Stromal cell of bone marrow (primary cell): ENCODE results near the gene C2orf81.
"Not testable (repeated sequence)": the region's sequence is repeated elsewhere in the genome, so short reads cannot be mapped to it uniquely, and the experiment has no call there.

Source experiments
- DNase-seq: peaks from one replicate; pipeline ENCODE4 v3.0.0-alpha.2; 2012; ENCODE audit warnings: low read depth

Gene C2orf81

DNA sequence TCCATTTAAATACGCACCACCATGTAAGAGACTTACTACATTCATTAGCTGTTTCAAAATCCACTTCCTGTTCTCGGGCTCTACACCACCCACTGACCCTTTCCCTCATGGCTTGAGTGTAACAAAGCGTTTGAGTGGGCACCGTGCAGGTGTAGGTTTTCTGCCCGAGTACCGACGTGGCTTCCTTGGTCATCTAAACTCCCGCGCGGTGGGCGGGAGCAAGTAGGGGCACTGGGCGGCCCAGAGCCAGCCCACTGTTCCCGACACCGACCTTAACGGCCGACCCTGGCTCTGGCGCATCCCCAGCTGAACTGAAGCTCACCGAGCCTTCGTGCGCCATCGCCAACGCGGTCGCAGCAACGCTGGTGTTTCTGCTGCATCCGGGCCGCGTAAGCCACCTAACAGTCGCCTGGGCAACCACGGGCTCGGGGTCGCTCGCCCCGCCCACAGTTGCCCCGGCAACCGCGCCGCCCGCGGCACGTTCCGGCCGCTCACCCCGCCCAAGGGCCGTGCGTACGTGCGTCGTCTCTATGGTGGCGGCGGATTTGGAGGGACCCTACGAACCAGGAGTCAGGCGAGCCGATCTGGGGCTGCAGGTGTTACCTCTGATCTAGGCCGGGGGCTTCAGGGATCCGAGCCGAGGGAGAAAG, at the start of gene C2orf81, which contains the start of gene WDR54:
C2orf81 (minus strand) TSS at position 399 of the 650 bp plus-strand sequence; CDS start at position 340, 59 bp downstream.
WDR54 (plus strand) TSS at position 510 of the 650 bp plus-strand sequence. CDS start 424 bp downstream, outside the sequence.
- DNase-seq = peak; percentile 67

DNA sequence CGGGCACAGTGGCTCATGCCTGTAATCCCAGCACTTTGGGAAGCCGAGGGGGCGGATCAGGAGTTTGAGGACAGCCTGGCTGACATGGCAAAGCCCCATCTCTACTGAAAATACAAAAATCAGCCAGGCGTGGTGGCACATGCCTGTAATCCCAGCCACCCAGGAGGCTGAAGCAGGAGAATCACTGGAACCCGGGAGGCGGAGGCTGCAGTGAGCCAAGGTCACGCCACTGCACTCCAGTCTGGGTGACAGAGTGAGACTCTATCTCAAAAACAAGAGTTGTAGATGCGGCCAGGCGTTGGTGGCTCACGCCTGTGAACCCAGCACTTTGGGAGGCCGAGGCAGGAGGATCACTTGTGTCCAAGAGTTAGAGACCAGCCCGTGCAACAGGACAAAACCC, 49.3 kb upstream of the C2orf81 start:
- DNase-seq = not testable (repeated sequence)

DNA sequence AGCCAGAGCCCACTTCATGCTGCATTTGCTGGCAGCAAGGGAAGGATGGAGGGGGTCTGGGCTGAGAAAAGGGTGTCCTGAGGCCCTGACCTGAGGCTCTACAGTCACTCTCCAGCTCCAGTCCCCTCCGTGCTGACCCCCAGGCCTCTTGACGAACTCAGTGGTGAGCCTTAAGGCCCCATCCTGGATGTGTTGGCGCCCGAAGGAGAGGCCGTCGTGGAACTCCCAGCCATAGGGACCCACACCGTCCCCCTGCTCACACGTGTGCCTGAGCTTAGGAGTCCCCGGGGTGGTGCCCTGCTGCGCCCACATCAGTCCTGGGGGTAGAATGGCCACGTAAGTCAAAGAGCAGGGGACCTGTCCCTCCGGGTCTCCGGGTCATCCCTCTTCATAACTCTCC, 43.0 kb upstream of the C2orf81 start:
- DNase-seq = no peak

DNA sequence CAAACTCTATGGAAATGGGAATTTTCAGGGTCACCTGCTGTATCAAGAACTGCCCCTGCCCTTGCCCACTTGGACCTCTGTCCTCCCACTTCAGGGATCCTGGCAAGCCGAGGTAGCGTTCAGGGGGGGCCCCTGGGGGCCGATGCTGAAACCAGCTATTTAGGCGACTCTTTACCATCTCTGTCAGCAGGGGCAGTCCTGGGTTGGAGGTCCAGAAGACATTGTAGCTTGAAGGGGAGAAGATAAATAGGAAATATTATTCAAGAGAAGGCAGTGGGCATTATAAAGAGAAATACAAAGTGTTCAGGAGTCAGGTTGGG, 41.3 kb upstream of the C2orf81 start:
- no peak for DNase-seq

DNA sequence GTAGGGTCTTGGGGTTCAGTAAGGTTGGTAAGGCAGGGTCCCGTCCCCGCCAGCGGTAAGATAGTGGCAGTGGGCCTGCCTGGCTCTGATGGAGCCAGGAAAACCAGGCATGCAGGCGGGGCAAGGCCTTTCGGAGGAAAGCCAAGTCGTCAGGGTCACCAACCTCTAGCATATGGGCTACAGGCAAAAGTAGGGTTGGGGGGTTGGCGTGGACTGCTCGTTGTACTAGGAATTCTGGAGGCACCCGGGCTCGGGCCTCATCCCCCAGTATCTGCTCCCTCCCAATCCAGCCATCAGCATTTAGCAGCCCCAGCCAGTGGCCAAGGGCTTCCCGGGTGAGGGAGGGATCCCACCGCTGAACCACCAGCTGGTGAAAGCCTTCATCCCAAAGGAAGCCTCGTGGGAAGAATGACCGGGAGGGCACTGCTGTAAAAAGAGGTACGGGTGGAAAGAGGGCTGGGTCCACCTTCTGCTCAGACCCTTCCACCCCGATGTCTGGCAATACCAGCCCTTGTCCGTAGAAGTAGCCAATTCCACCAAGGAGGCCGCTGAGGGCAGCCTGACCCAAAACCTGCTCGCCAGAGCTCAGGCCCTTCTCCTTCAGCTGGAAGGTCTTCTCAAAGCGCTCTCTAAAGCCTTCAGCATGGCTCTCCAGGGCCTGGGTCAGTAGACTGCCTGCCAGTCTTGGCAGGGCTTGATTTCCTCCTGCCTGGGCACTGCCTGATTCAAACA, 40.8 kb upstream of the C2orf81 start:
- no peak for DNase-seq

DNA sequence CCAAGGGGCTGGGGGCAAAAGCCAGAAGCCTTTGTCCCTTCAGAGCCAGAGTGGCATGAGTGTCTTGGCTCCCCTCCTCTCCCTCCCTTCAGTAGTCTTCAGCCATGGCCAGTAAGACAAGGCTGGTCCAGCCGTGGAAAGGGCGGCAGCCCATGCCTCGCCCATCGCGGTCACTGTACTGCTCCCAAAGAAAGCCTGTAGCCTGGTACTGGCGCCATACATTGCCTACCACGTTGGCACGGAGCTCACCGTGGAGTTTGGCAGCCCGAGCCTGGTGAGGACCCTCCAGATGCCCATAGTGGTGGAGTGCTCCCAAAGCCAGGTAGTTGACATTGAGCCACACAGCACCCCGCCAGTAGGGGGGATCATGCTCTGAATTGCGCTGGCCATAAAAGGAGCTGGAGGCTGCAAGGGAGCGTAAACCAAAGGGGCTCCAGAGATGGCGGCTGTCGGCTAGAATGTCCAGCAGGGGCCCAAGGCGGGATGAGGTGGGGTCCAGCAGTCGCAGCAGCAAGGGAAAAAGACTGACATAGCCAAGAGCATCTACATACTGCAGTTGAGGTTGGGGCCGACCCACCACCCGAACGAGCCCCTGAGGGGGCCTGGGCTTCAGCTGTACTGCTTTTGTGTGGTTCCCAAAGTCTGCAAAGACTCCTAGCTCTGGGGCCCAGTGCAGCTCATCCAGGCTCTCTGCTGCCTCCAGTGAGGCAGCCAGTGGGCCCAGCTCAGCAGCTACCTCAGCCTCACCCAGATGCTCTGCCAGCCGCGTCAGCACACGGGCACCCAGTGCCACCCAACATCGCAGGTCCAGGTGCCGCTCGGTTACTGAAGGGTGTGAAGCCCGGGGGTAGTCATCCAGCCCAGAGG, 40.0 kb upstream of the C2orf81 start:
- DNase-seq = no peak

DNA sequence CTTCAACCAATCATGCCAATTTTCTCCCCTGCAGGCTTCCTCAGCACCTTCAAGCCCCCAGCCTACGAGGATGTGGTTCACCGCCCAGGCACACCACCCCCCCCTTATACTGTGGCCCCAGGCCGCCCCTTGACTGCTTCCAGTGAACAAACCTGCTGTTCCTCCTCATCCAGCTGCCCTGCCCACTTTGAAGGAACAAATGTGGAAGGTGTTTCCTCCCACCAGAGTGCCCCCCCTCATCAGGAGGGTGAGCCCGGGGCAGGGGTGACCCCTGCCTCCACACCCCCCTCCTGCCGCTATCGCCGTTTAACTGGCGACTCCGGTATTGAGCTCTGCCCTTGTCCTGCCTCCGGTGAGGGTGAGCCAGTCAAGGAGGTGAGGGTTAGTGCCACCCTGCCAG, 38.8 kb upstream of the C2orf81 start:
- not testable (repeated sequence) for DNase-seq

DNA sequence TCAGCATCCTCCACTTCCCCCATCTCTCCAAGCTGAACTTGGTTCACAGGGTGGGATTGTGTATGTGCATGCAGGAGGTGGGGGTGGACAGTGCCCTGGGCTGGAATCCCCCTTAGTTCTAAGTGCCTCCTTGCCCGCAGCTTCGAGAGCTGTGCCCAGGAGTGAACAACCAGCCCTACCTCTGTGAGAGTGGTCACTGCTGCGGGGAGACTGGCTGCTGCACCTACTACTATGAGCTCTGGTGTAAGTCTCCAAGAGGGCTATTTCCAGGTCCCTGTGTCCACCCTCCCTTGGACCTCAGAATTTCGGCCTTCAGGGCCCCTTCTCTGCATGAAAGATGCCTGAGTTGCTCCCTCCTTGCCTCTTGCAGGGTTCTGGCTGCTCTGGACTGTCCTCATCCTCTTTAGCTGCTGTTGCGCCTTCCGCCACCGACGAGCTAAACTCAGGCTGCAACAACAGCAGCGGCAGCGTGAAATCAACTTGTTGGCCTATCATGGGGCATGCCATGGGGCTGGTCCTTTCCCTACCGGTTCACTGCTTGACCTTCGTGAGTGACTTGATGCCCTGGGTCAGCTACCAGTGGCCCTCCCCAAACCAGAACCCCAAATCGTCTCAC, 38.2 kb upstream of the C2orf81 start:
- not testable (repeated sequence) for DNase-seq

DNA sequence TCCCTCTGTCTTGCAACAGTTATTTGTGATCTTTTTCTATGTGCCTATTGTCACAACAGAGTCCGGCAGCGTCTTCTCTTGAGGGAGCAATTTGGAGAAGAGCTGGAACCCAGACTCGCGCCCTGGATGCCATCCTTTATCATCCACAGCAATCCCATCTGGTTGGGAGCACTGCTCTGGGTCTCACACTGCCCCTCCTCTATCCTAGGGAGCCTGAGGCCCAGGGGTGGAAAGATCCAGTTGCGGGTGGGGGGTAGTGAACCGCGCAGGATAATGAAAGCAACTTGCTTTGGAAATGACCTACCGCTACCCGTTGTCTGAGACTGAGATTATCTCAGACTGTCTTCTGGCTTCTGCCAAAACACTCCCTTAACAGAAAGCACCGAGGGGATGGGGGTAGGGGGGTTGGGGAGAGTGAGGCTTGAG, 37.5 kb upstream of the C2orf81 start:
- no peak for DNase-seq

DNA sequence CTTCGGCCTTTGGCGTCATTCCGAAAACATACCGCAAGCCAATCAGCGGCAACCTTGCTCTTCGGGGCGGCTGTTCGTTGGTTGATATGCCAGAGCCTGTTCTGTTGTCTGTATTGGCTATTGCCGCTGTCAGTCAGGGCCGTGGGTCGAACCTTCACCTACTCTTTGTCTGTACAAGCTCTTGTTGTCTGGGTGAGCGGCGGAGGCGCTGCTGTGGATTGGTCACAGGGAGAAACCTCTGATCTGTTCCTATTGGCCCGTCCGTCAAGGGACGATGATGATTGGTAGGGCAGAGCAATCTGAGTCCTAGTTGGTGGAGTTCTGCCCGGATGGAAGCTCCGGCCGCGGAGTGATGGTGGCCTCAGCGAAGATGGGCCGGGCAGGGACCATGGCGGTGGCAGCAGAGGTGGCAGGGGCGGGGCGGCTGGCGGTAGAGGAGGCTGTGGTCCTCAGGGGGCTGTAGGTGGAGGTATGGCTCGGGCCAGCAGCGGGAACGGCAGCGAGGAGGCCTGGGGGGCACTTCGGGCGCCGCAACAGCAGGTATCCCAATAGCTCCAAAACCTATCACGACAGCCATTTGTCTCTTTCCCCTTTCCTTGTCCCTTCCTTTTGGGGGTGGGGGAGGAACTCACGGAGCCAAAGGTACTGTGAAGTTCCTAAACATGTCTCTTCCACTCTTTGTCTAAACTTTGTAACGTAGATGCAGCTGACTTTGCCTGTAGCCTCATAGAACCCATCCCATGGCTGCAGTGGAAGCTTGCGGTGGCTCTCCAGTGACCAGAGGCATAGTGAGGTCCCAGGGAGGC, 36.9 kb upstream of the C2orf81 start, which contains the start of gene WBP1:
WBP1 (plus strand) TSS at position 307 of the 806 bp plus-strand sequence; CDS start at position 472, 165 bp downstream.
- peak; percentile 100 for DNase-seq

DNA sequence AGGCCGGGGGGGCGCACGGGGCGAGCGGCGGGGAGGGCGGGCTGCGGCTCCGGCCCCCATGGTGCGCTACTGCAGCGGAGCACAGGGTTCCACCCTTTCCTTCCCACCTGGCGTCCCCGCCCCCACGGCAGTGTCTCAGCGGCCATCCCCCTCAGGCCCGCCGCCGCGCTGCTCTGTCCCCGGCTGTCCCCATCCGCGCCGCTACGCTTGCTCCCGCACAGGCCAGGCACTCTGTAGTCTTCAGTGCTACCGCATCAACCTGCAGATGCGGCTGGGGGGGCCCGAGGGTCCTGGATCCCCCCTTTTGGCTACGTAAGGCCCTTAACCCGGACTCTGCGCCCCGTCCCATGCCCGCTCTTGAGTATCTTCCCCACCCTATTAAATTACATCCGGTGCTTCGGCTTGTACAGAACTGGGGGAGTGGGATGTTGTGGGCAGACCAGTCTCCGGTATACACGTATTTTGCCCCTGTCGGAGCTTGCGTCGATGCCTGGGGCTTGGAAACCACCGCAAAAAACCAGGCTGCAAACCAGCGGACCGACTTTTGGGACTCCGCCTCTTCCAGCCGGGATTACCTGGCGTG, 36.2 kb upstream of the C2orf81 start:
- no peak for DNase-seq

DNA sequence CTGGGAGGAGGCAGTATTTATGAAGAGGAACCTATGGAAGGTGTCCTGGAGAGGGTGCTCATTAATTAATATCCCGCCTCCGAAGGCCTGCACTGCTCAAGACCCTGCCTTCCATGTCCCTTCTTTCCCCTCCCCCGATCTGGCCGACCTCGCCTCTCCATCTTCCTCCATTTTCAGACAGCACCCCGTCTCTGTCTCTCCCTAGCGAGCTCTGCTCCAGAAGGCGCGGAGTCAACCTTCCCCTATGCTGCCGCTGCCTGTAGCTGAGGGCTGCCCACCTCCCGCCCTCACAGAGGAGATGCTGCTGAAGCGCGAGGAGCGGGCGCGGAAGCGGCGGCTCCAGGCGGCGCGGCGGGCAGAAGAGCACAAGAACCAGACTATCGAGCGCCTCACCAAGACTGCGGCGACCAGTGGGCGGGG, 35.7 kb upstream of the C2orf81 start:
- no peak for DNase-seq

DNA sequence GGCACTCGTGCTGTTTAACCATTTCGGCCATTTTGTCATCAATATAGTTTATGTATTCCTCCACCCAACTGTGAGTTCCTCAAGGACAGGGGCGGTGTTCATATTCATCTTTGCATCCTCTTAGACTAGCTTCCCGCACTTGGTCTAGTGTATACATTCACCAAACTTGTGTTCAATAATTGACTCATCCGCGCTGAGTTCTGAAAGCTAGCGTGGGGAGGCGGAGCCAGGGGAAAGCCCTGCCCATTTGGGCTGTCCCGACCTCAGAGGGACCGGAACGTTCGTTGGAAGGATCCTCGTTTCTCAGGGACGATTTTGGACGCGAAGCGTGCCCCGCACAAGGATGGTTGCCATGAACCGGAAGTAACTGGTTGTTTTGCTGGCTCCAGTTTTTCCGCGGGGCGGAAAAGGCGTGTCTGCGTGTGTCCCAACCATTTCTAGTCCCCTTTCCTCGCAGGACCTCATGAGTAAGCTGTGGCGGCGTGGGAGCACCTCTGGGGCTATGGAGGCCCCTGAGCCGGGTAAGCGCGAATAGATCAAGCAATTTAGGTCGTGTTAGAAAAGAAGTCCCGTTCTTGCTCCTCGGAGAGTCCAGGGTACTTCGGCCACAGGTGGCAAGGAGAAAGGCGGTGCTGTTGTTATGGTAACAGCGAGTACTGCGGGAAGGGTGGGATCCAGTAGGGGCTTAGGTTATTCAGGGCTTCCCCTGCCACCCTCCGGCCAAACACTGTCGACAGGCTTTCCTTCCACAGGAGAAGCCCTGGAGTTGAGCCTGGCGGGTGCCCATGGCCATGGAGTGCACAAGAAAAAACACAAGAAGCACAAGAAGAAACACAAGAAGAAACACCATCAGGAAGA, 33.5 kb upstream of the C2orf81 start, which contains the start of gene INO80B:
INO80B (plus strand) TSS at position 434 of the 858 bp plus-strand sequence; CDS start at position 464, 30 bp downstream.
- DNase-seq = peak; percentile 96

DNA sequence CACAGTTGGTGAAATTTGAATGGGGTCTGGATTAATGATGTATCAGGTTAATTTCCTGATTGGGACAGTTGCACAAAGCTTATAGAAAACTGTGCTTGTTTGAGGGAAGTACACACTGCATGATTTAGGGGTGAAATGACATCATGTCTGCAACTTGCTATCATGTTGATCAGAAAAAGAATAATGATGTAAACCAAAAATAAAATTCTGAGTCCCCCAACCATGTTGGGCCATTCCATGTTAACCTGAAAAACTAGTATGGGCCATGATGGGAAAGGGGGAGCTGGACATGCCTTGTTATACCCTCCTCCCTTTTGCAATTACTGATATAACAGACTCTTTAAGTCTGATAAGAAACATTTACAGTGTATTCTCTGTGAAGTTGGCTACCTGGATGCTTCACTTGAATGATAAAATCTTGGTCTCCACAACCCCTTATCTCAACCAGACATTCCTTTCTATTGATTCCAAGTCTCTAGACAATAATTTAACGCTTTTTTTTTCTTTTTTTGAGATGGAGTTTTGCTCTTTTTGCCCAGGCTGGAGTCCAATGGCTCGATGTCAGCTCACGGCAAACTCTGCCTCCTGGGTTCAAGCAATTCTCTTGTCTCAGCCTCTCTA, 29.3 kb upstream of the C2orf81 start:
- DNase-seq = no peak

DNA sequence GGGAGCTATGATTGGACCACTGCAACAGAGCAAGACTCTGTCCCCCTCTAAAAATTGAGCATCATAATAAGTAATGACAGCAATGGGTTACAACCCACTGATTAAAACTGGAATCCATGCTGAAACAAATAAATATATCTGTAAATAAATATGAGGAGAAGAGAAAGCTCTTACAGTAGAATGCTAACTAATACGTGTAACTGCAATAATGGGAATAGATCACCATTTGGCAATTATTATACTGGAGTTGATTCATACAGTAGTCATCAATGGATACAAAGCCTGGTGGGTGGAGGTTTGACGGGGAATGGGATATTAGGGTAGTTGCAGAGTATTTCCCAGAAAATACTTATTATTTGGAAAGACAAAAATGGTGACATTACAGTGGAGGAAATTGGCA, 27.4 kb upstream of the C2orf81 start:
- DNase-seq = no peak

DNA sequence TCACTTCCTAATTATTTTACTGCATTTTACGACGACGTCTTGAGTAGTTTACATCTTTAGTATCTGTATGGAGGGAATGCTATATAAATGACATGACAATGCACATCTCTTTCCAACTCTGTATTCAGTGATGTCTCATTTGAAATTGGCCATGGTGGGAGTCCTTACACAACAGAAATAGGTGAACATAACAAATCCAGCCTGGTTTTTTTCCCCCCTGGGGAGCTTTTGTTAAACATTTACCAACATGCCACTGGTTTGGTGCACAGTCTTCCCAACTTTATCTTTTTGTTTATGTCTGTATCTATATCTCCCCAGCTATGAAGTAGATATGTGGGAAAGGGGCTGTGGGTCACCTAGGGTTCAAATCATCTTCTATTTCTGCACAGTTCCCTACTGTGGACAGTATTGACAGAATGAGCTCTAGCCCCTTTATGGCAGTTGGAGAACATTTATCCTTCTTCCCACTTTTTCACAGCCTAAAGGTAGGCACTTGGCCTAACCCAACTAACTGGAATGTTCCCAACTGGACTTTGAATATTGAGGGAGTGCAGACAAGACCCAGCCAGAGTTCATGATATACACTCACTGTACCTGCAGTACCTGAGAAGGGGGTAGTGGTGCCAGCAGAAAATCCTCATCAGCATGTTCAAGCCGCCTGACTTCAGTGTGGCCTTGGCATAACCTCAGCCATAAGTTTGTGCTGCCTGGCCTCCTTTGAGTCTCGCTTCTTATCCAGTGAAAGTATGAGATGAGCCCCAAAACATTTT, 26.0 kb upstream of the C2orf81 start:
- DNase-seq = no peak

DNA sequence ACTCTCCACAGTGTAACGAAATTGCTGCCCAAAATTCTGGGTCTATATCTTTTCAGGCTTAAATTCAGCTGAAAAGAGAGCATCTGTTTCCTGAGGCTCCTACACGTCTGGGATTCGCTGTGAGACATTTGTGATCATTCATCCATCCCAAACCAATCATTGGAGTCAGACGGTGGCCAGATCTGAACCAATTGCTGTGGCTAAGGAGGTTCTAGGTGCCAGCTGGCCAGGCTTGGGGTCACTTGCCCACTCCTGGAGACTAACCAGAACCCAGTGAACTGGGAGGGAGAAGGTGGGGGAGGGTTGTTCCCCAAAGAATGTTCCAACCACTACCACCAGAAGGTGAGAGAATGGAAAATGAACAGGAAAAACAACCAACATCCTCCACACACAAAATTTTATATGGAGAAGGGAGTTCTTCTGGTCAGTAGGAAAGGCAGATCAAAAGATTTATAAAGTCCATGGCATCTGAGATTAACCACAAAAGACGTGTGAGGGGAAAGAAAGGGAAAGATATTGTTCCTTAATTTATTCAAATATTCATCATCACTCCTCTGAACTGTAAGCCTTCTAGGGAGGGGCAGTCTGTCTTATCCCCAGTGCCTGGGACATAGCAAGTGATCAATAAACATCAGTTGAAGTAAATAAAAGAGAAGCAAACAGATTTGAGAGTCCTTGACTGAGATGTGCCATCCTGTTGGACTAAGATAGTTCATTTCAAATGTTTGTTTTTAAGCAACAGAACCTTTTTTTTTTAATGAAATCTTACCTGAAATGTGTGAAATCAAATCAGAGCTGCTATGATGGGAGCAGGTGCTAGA, 23.3 kb upstream of the C2orf81 start:
- no peak for DNase-seq
